ENCODE results near the gene CDAN1. TPM values are rescaled to one million over a fixed set of nuclear protein-coding genes. Genes with fewer than 3 reads are reported as not detected.

Gene CDAN1
- total RNA-seq, 3 donors from 2014 or later = 12.8 to 17.1 (median 13.7) TPM

- peaks cover 42% of the 10 kb centered on the region for H3K36me3 Mint-ChIP-seq (ENCODE audit: insufficient read depth)
- ATAC-seq = no peak
- H3K4me1 Mint-ChIP-seq (ENCODE audit: low read depth) = no peaks in the 10 kb centered on the region
- no peak overlapping the region for H3K4me3 Mint-ChIP-seq
- H3K9me3 Mint-ChIP-seq = no peaks in the 10 kb centered on the region
- no peaks in the 10 kb centered on the region for H3K27me3 Mint-ChIP-seq (ENCODE audit: low read depth)
- DNase-seq = no peak
These were observed 9.1 kb downstream of the CDAN1 start for GRCh38 chr15:42727750-42728381.

DNA sequence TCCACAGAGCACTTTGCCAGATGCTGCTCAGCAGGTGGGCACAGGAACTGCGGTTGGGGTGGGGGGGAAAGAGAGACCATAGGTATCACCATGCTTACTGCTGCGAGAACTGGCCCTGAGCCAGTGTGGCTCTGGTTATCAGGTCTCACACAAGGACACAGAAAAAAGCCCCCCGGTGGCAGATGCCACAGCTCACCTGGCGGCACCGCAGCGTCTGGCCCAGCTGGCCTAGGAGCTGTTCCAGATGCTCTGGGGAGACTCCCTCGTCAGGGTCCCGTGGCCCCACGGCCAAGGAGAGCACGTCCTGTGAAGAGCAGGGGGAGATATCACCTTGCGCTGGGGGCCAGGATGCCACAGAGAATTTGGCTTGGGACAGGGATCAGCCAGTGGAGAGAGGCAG, 10.8 kb downstream of the CDAN1 start:
- Mint-ChIP-seq H3K36me3 (ENCODE audit: insufficient read depth) (peaks cover 32% of the 10 kb centered on the region), H3K4me3 (no peak overlapping the region), H3K4me1 (ENCODE audit: low read depth) (no peaks in the 10 kb centered on the region), H3K27me3 (ENCODE audit: low read depth) (no peaks in the 10 kb centered on the region), H3K9me3 (no peaks in the 10 kb centered on the region)
- DNase-seq = no peak
- ATAC-seq = no peak

- Mint-ChIP-seq H3K9me3 (no peaks in the 10 kb centered on the region), H3K27me3 (ENCODE audit: low read depth) (no peaks in the 10 kb centered on the region), H3K4me3 (no peak overlapping the region), H3K36me3 (ENCODE audit: insufficient read depth) (peaks cover 32% of the 10 kb centered on the region), H3K4me1 (ENCODE audit: low read depth) (no peaks in the 10 kb centered on the region)
- no peak for DNase-seq
- ATAC-seq = no peak
These were observed 11.5 kb downstream of the CDAN1 start for GRCh38 chr15:42725331-42725903.

- Mint-ChIP-seq H3K4me1 (ENCODE audit: low read depth) (no peaks in the 10 kb centered on the region), H3K4me3 (no peak overlapping the region)
- no peak for ATAC-seq
These were observed 12.7 kb downstream of the CDAN1 start for GRCh38 chr15:42724276-42724675.

GRCh38 chr15:42723068-42723467, 13.9 kb downstream of the CDAN1 start:
- no peaks in the 10 kb centered on the region for H3K27me3 Mint-ChIP-seq (ENCODE audit: low read depth)
- DNase-seq = no peak
- peaks cover 31% of the 10 kb centered on the region for H3K36me3 Mint-ChIP-seq (ENCODE audit: insufficient read depth)
- no peak overlapping the region for H3K4me3 Mint-ChIP-seq
- ATAC-seq = no peak
- no peaks in the 10 kb centered on the region for H3K9me3 Mint-ChIP-seq
- H3K4me1 Mint-ChIP-seq (ENCODE audit: low read depth) = no peaks in the 10 kb centered on the region

More at GRCh38 chr15:42724276-42724675, 12.7 kb downstream of the CDAN1 start:
- Mint-ChIP-seq H3K36me3 (ENCODE audit: insufficient read depth) (peaks cover 35% of the 10 kb centered on the region), H3K27me3 (ENCODE audit: low read depth) (no peaks in the 10 kb centered on the region), H3K9me3 (no peaks in the 10 kb centered on the region)
- DNase-seq = no peak

DNA sequence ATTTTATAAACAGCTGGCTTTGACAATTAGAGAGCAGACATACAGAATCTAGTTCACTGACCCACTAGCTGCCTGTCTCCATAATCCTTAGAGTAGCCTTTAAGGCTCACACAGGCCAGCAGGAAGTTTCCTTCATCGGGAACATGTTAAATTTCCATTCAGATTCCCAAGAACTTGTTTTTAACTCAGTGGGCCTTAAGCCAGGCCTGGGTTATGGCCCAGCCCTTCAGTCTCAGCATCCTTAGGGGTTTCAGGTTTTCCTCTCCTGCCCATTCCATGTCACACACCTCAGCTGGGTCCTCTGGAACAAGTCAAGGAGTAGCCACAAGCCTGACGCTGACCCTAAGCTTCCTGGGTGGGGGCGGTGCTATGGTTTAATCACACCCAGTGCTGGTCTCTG, 15.0 kb downstream of the CDAN1 start:
- Mint-ChIP-seq H3K4me3 (no peak overlapping the region), H3K4me1 (ENCODE audit: low read depth) (no peaks in the 10 kb centered on the region), H3K9me3 (no peaks in the 10 kb centered on the region), H3K27me3 (ENCODE audit: low read depth) (no peaks in the 10 kb centered on the region), H3K36me3 (ENCODE audit: insufficient read depth) (peaks cover 27% of the 10 kb centered on the region)
- ATAC-seq (no peak), DNase-seq (no peak)

DNA sequence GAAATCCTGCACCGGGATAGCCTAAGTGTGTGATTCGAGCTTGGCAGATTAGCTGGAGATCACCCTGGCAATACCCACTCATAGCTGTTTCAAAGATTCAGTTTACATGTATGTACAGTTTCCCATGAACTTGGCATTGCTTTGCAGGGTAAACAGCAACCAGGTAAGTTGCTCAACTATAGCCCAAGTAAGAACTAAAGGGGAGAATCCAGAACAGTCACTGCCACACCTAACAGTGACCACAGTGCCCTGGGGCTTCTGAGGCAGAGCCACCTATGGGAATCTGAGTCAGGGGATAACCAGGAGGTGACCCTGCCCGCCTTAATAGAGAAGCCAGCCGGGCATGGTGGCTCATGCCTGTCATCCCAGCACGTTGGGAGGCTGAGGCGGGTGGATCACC, 15.9 kb downstream of the CDAN1 start:
- no peak for ATAC-seq
- DNase-seq = no peak
- no peaks in the 10 kb centered on the region for H3K9me3 Mint-ChIP-seq
- H3K4me3 Mint-ChIP-seq = no peak overlapping the region
- H3K27me3 Mint-ChIP-seq (ENCODE audit: low read depth) = no peaks in the 10 kb centered on the region
- no peaks in the 10 kb centered on the region for H3K4me1 Mint-ChIP-seq (ENCODE audit: low read depth)
- peaks cover 25% of the 10 kb centered on the region for H3K36me3 Mint-ChIP-seq (ENCODE audit: insufficient read depth)

- ATAC-seq = no peak
- DNase-seq = no peak
- no peak overlapping the region for H3K4me3 Mint-ChIP-seq
- H3K9me3 Mint-ChIP-seq = no peaks in the 10 kb centered on the region
- no peaks in the 10 kb centered on the region for H3K4me1 Mint-ChIP-seq (ENCODE audit: low read depth)
- H3K27me3 Mint-ChIP-seq (ENCODE audit: low read depth) = no peaks in the 10 kb centered on the region
- peaks cover 20% of the 10 kb centered on the region for H3K36me3 Mint-ChIP-seq (ENCODE audit: insufficient read depth)
These were observed 16.9 kb downstream of the CDAN1 start for GRCh38 chr15:42720071-42720470.

DNA sequence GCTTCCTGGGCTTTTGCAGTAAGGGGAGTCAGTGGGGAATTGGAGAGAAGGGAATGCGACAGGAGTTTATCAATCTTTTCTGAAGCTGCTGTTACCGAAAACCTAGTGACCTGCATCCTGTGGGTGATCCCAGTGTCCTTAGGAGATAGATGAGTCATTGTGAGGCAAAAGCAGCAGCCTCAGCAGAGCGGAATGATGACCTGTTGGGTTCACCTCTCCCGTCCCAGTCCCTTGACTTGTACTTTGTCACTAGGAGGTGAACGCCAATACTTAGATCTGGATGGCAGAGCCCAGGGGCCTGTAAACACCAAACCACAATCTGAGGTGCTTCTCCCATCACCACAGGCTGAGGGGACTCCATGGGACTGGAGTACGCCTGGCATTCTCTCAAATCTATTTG, 17.9 kb downstream of the CDAN1 start:
- peaks cover 15% of the 10 kb centered on the region for H3K36me3 Mint-ChIP-seq (ENCODE audit: insufficient read depth)
- H3K27me3 Mint-ChIP-seq (ENCODE audit: low read depth) = no peaks in the 10 kb centered on the region
- H3K4me3 Mint-ChIP-seq = no peak overlapping the region
- no peaks in the 10 kb centered on the region for H3K4me1 Mint-ChIP-seq (ENCODE audit: low read depth)
- no peaks in the 10 kb centered on the region for H3K9me3 Mint-ChIP-seq
- no peak for ATAC-seq
- DNase-seq = no peak

GRCh38 chr15:42716626-42717025, 20.3 kb downstream of the CDAN1 start:
- Mint-ChIP-seq H3K36me3 (ENCODE audit: insufficient read depth) (peaks cover 9% of the 10 kb centered on the region), H3K27me3 (ENCODE audit: low read depth) (no peaks in the 10 kb centered on the region), H3K4me3 (no peak overlapping the region), H3K4me1 (ENCODE audit: low read depth) (no peaks in the 10 kb centered on the region), H3K9me3 (no peaks in the 10 kb centered on the region)
- DNase-seq (no peak), ATAC-seq (no peak)

- Mint-ChIP-seq H3K9me3 (no peaks in the 10 kb centered on the region), H3K4me3 (no peak overlapping the region), H3K36me3 (ENCODE audit: insufficient read depth) (peaks cover 9% of the 10 kb centered on the region), H3K27me3 (ENCODE audit: low read depth) (no peaks in the 10 kb centered on the region), H3K4me1 (ENCODE audit: low read depth) (no peaks in the 10 kb centered on the region)
- ATAC-seq (no peak), DNase-seq (no peak)
These were observed 20.8 kb downstream of the CDAN1 start for GRCh38 chr15:42716125-42716524.

DNA sequence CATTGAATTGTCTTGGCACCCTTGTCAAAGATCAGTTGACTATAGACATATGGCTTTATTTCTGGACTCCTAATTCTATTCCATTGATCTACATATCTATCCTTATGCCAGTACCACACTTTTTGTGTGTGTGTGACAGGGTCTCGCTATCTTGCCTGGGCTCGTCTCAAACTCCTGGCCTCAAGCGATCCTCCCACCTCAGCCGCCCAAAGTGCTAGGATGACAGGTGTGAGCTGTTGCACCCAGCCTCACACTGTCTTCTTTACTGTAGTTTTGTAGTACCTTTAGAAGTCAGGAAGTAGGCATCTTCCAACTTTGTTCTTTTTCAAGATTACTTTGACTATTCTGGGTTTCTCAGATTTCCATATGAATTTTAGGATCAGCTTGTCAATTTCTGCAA, 24.3 kb downstream of the CDAN1 start:
- DNase-seq (no peak), ATAC-seq (no peak)
- no peaks in the 10 kb centered on the region for H3K9me3 Mint-ChIP-seq

GRCh38 chr15:42711746-42712145, 25.2 kb downstream of the CDAN1 start:
- Mint-ChIP-seq H3K27me3 (ENCODE audit: low read depth) (no peaks in the 10 kb centered on the region), H3K4me1 (ENCODE audit: low read depth) (peaks cover 4% of the 10 kb centered on the region), H3K36me3 (ENCODE audit: insufficient read depth) (peaks cover 1% of the 10 kb centered on the region), H3K9me3 (no peaks in the 10 kb centered on the region), H3K4me3 (no peak overlapping the region)
- no peak for DNase-seq
- ATAC-seq = no peak

More for the DNA sequence above, 24.3 kb downstream of the CDAN1 start:
- Mint-ChIP-seq H3K4me1 (ENCODE audit: low read depth) (peaks cover 4% of the 10 kb centered on the region), H3K4me3 (no peak overlapping the region), H3K36me3 (ENCODE audit: insufficient read depth) (peaks cover 1% of the 10 kb centered on the region), H3K27me3 (ENCODE audit: low read depth) (no peaks in the 10 kb centered on the region)

DNA sequence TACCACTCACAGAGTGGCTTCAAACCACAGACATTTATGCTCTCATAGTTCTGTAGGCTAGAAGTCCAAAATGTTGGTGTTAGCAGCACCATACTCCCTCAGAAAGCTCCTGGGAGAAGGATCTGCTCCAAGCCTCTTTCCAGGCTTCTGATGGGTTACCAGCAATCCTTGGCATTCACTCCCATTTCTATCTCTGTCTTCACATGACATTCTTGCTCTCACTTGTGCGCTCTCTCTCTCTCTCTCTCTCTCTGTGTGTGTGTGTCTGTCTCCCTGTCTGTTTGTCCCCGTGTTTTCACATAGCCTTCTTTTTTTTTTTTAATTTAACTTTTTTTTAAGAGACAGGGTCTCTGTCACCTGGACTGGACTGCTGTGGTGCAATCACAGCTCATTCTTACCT, 26.3 kb downstream of the CDAN1 start:
- DNase-seq (no peak), ATAC-seq (no peak)
- no peak overlapping the region for H3K4me3 Mint-ChIP-seq
- H3K36me3 Mint-ChIP-seq (ENCODE audit: insufficient read depth) = peaks cover 1% of the 10 kb centered on the region
- H3K9me3 Mint-ChIP-seq = no peaks in the 10 kb centered on the region
- no peaks in the 10 kb centered on the region for H3K27me3 Mint-ChIP-seq (ENCODE audit: low read depth)
- H3K4me1 Mint-ChIP-seq (ENCODE audit: low read depth) = peaks cover 4% of the 10 kb centered on the region

GRCh38 chr15:42707873-42708544, 28.9 kb downstream of the CDAN1 start:
- no peak for ATAC-seq
- Mint-ChIP-seq H3K9me3 (no peaks in the 10 kb centered on the region), H3K36me3 (ENCODE audit: insufficient read depth) (no peaks in the 10 kb centered on the region), H3K4me3 (no peak overlapping the region), H3K27me3 (ENCODE audit: low read depth) (no peaks in the 10 kb centered on the region), H3K4me1 (ENCODE audit: low read depth) (peaks cover 4% of the 10 kb centered on the region)
- no peak for DNase-seq

All from activated T-cell treated with anti-CD3 and anti-CD28 coated beads, Interleukin-2, amount 50 U/mL, for 4 hours (primary cell).